ENCODE measurements around the gene ANKRD24.

- no peak for TF ChIP-seq POLR2A (IDR thresholded peaks at IDR 0.05; ENCODE audit: low read length)
- TF ChIP-seq GATA1 (IDR thresholded peaks at IDR 0.05; ENCODE audit: low read depth, low read length): no peak
Observed at GRCh38 chr19:4175669-4175931, 6.9 kb upstream of the ANKRD24 start.

All from erythroblast (primary cell).